CD8-positive, alpha-beta memory T cell (primary cell): ENCODE data around the gene NPTXR. TPM values are rescaled to one million over a fixed set of nuclear protein-coding genes. Genes with fewer than 3 reads are reported as not detected.

Source experiments
- CTCF ChIA-PET: fragments of 350-600 bp; sonication (Branson Sonifier 250); formaldehyde crosslinking; loops from one replicate; lab custom pipeline; 2021; ENCODE audit warnings: antibody characterized with exemption; lab: Charles Lee
- POLR2A ChIA-PET: fragments of 350-600 bp; sonication (Branson Sonifier 250); formaldehyde crosslinking; loops from one replicate; lab custom pipeline; 2021; ENCODE audit warnings: antibody characterized with exemption; lab: Charles Lee
- DNase-seq, 5 donors: peaks; one replicate each; pipeline versions ENCODE4 v3.0.0 to v3.0.0-alpha.2; 2020 to 2022; ENCODE audit warnings: mixed read lengths in 1 of 5
- H3K27ac ChIP-seq: one replicate; pipeline ENCODE4 v1.7.0; 2013; ENCODE audit warnings: low read depth, mild to moderate bottlenecking, low read length, moderate library complexity
- H3K27me3 ChIP-seq: 2 replicates; pipeline ENCODE4 v1.7.0; 2013; ENCODE audit warnings: low read length, mild to moderate bottlenecking; ENCODE audit not compliant: insufficient read depth, poor library complexity, severe bottlenecking
- H3K36me3 ChIP-seq: 2 replicates; pipeline ENCODE4 v1.7.0; 2013; ENCODE audit warnings: mild to moderate bottlenecking, low read length, moderate library complexity; ENCODE audit not compliant: insufficient read depth
- H3K4me1 ChIP-seq: 2 replicates; pipeline ENCODE4 v1.7.0; 2013; ENCODE audit warnings: mild to moderate bottlenecking, low read length, moderate library complexity; ENCODE audit not compliant: insufficient read depth
- H3K4me3 ChIP-seq: 2 replicates; pipeline ENCODE4 v1.7.0; 2013; ENCODE audit warnings: mild to moderate bottlenecking, low read length
- H3K9me3 ChIP-seq: 2 replicates; pipeline ENCODE4 v1.7.0; 2013; ENCODE audit warnings: mild to moderate bottlenecking, low read length
- H3K27ac Mint-ChIP-seq, 8 donors: one replicate each; pipeline ENCODE4 v1.8.0; 2020 to 2021; ENCODE audit warnings: mixed read lengths in 8 of 8, mild to moderate bottlenecking in 6 of 8, inconsistent platforms in 3 of 8, moderate library complexity in 3 of 8
- H3K27me3 Mint-ChIP-seq, 2 donors: one replicate each; pipeline ENCODE4 v1.8.0; 2020 to 2021; ENCODE audit warnings: mixed read lengths in 2 of 2, mild to moderate bottlenecking in 1 of 2, moderate library complexity in 1 of 2
- H3K36me3 Mint-ChIP-seq, 3 donors: one replicate each; pipeline ENCODE4 v1.8.0; 2020 to 2021; ENCODE audit warnings: mixed read lengths in 3 of 3, inconsistent platforms in 1 of 3, mild to moderate bottlenecking in 1 of 3
- H3K4me1 Mint-ChIP-seq, 3 donors: one replicate each; pipeline ENCODE4 v1.8.0; 2020 to 2021; ENCODE audit warnings: mixed read lengths in 3 of 3, inconsistent platforms in 1 of 3, mild to moderate bottlenecking in 1 of 3
- H3K4me3 Mint-ChIP-seq, 7 donors: one replicate each; pipeline ENCODE4 v1.8.0; 2020 to 2021; ENCODE audit warnings: mixed read lengths in 7 of 7, mild to moderate bottlenecking in 6 of 7, moderate library complexity in 4 of 7, inconsistent platforms in 2 of 7
- H3K9me3 Mint-ChIP-seq, 5 donors: one replicate each; pipeline ENCODE4 v1.8.0; 2020 to 2022; ENCODE audit warnings: mixed read lengths in 5 of 5, mild to moderate bottlenecking in 3 of 5, moderate library complexity in 2 of 5, inconsistent platforms in 1 of 5
- polyA plus RNA-seq: library from polyadenylated mRNA; unstranded; fragments of 300-500 nt; fragmentation: Illumina TruSeq; gene quantifications from one replicate; pipeline ENCODE4 v1.2.3, GENCODE V29; 2021
- total RNA-seq, 2 experiments: library from RNA; stranded (reverse); gene quantifications; one replicate each; pipeline ENCODE4 v1.2.3, GENCODE V29; 2021

The NPTXR gene
- total and polyA plus RNA-seq, 3 experiments from 2014 or later, result 1.0 to 6.3 (median 5.9) TPM

- Histone ChIP-seq H3K36me3 (no peaks in the 10 kb centered on the region), H3K4me3 (no peak overlapping the region), H3K27me3 (peaks cover 4% of the 10 kb centered on the region), H3K27ac (no peak overlapping the region), H3K4me1 (peaks cover 28% of the 10 kb centered on the region), H3K9me3 (no peaks in the 10 kb centered on the region)
- H3K27me3 Mint-ChIP-seq, result peaks cover 28 to 45% of the 10 kb centered on the region in 2 donors
- no peak for DNase-seq
- H3K4me3 Mint-ChIP-seq, result no peak overlapping the region
- ChIA-PET POLR2A (interaction anchor here (0.6 kb wide), 1 partner anchor 296 kb away, joined by 5 read pairs; no protein-coding TSS in a partner anchor), CTCF (no interaction called here)
- H3K27ac Mint-ChIP-seq, result peak overlapping the region in 1 of 8 donors; percentile 67
- H3K4me1 Mint-ChIP-seq, result peaks cover 23 to 30% (median 28%) of the 10 kb centered on the region in 3 donors
- H3K36me3 Mint-ChIP-seq, result peaks cover 0 to 6% (median 1%) of the 10 kb centered on the region in 3 donors
- H3K9me3 Mint-ChIP-seq, result peaks cover 0 to 3% (median 0%) of the 10 kb centered on the region in 5 donors
Observed at GRCh38 chr22:38796262-38796957, 47.4 kb downstream of the NPTXR start.

GRCh38 chr22:38795569-38795968 is 48.3 kb downstream of the NPTXR start:
- peaks cover 0 to 6% (median 1%) of the 10 kb centered on the region in 3 donors for H3K36me3 Mint-ChIP-seq
- no peaks in the 10 kb centered on the region for H3K36me3 ChIP-seq

DNA sequence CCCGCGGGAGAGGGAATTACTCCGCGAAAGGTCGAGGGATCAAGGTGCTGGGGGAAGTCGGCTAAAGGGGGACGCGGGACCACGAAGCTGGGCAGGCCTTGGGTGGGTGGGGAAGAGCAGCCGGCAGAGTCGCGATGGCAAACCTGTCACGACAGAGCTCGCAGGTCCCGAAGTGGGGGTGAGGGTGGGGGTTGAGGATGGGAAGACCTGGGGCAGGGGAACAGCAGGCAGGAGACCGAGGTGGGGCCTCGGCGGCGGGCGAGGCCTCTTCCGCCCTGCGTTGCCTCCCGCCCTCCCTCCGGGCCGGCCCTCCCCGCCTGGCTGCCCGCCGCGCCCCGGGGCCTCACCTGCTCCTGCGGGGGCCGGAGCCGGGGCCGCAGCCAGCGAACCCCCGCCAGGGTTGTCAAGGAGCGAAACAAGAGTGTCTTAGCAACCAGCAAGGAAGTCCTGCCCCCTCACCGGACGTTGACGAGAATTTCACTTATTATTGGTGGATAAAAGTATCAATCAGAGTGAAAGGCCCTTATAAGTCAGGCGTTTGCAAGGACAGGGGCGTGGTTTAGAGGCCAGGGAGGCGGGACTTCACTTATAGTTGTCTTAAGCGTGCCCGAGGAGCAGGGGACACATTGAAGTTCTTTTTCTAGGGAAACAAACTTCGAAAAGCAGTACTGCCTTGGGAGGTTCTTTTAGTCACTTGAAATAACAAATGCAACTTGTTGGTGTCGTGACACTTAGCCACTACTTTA is 49.9 kb downstream of the NPTXR start, which contains the start of gene DNAL4:
Gene DNAL4 (minus strand): TSS at position 423 of the 746 bp plus-strand sequence. CDS start 11,412 bp downstream, outside the sequence.
- Histone ChIP-seq H3K36me3 (no peaks in the 10 kb centered on the region), H3K27me3 (peaks cover 4% of the 10 kb centered on the region), H3K4me3 (peak within 1 kb of the TSS; percentile 44), H3K4me1 (peaks cover 26% of the 10 kb centered on the region), H3K27ac (peak within 1 kb of the TSS; percentile 76), H3K9me3 (no peaks in the 10 kb centered on the region)
- ChIA-PET POLR2A (interaction anchor here (0.6 kb wide), 1 partner anchor 353 kb away, joined by 4 read pairs; no protein-coding TSS in a partner anchor), CTCF (interaction anchor here (1.1 kb wide), 1 partner anchor 49 kb away, joined by 4 read pairs; the partner anchor contains the start of gene NPTXR)
- Mint-ChIP-seq H3K9me3 (peaks cover 0 to 2% (median 0%) of the 10 kb centered on the region in 5 donors), H3K27me3 (peaks cover 19 to 31% of the 10 kb centered on the region in 2 donors), H3K27ac (peak within 1 kb of the TSS; percentile 82 to 99 (median 93)), H3K4me3 (peak within 1 kb of the TSS; percentile 87 to 94 (median 90)), H3K4me1 (peaks cover 22 to 30% (median 28%) of the 10 kb centered on the region in 3 donors), H3K36me3 (peaks cover 0 to 8% (median 1%) of the 10 kb centered on the region in 3 donors)
- peak; percentile 82 to 96 (median 94) for DNase-seq

More at GRCh38 chr22:38795569-38795968, 48.3 kb downstream of the NPTXR start:
- peaks cover 23 to 30% (median 28%) of the 10 kb centered on the region in 3 donors for H3K4me1 Mint-ChIP-seq
- Histone ChIP-seq H3K4me3 (no peak overlapping the region), H3K4me1 (peaks cover 28% of the 10 kb centered on the region), H3K9me3 (no peaks in the 10 kb centered on the region), H3K27me3 (peaks cover 4% of the 10 kb centered on the region), H3K27ac (no peak overlapping the region)
- DNase-seq, result no peak
- ChIA-PET POLR2A (no interaction called here), CTCF (no interaction called here)
- H3K9me3 Mint-ChIP-seq, result peaks cover 0 to 3% (median 0%) of the 10 kb centered on the region in 5 donors
- H3K27me3 Mint-ChIP-seq, result peaks cover 26 to 38% of the 10 kb centered on the region in 2 donors
- H3K4me3 Mint-ChIP-seq, result peak overlapping the region in 2 of 7 donors; percentile 2 to 5
- peak overlapping the region in 3 of 8 donors; percentile 30 to 42 (median 35) for H3K27ac Mint-ChIP-seq

GRCh38 chr22:38793317-38793716 is 50.5 kb downstream of the NPTXR start:
- no peak for DNase-seq
- ChIA-PET POLR2A (no interaction called here), CTCF (no interaction called here)
- Mint-ChIP-seq H3K36me3 (peaks cover 0 to 10% (median under 1%) of the 10 kb centered on the region in 3 donors), H3K4me1 (peaks cover 17 to 25% (median 22%) of the 10 kb centered on the region in 3 donors), H3K4me3 (peak overlapping the region; percentile 87 to 94 (median 90)), H3K27ac (peak overlapping the region; percentile 75 to 99 (median 93)), H3K9me3 (no peaks in the 10 kb centered on the region), H3K27me3 (peaks cover 16 to 25% of the 10 kb centered on the region in 2 donors)
- Histone ChIP-seq H3K27ac (peak overlapping the region; percentile 76), H3K9me3 (no peaks in the 10 kb centered on the region), H3K4me3 (peak overlapping the region; percentile 44), H3K36me3 (no peaks in the 10 kb centered on the region), H3K27me3 (peaks cover 4% of the 10 kb centered on the region), H3K4me1 (peaks cover 21% of the 10 kb centered on the region)

GRCh38 chr22:38792833-38793232 is 51.0 kb downstream of the NPTXR start:
- Histone ChIP-seq H3K4me1 (peaks cover 16% of the 10 kb centered on the region), H3K4me3 (no peak overlapping the region), H3K9me3 (no peaks in the 10 kb centered on the region), H3K27me3 (peaks cover 4% of the 10 kb centered on the region), H3K36me3 (no peaks in the 10 kb centered on the region), H3K27ac (no peak overlapping the region)
- no peak for DNase-seq
- H3K4me1 Mint-ChIP-seq, result peaks cover 15 to 22% (median 21%) of the 10 kb centered on the region in 3 donors
- ChIA-PET CTCF (interaction anchor here (1.5 to 1.6 kb wide), 2 partner anchors 27 to 86 kb away, joined by 4 to 5 read pairs; no protein-coding TSS in a partner anchor), POLR2A (interaction anchor here (1.2 kb wide), 1 partner anchor 37 kb away, joined by 4 read pairs; no protein-coding TSS in a partner anchor)
- peaks cover 14 to 20% of the 10 kb centered on the region in 2 donors for H3K27me3 Mint-ChIP-seq
- H3K36me3 Mint-ChIP-seq, result peaks cover 0 to 12% (median 0%) of the 10 kb centered on the region in 3 donors
- no peaks in the 10 kb centered on the region for H3K9me3 Mint-ChIP-seq
- H3K4me3 Mint-ChIP-seq, result peak overlapping the region; percentile 87 to 94 (median 90)
- peak overlapping the region; percentile 75 to 99 (median 93) for H3K27ac Mint-ChIP-seq

DNA sequence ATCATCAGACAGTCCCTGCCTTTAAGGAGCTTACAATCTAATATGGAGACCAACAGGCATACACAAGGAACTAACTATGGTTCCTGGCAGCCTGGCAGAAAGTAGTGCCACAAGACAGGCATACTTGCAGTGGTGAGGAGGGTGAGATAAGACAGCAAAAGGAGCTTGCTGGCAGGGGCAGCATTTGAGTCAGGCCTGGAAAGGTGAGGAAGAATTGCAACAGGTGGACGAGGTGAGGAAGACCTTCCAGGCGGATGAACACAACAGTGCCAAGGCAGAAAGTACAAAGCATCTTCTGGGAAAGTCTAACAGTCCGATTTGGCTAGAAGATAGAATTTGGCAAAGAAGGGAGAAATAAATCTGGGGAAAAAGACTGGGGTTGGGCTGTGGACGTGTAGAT is 54.2 kb downstream of the NPTXR start:
- ChIA-PET POLR2A (no interaction called here), CTCF (no interaction called here)
- Mint-ChIP-seq H3K36me3 (peaks cover 0 to 20% (median 4%) of the 10 kb centered on the region in 3 donors), H3K4me3 (no peak overlapping the region), H3K4me1 (peaks cover 14 to 17% (median 16%) of the 10 kb centered on the region in 3 donors), H3K27ac (no peak overlapping the region), H3K27me3 (no peaks in the 10 kb centered on the region), H3K9me3 (no peaks in the 10 kb centered on the region)
- Histone ChIP-seq H3K9me3 (no peaks in the 10 kb centered on the region), H3K27me3 (no peaks in the 10 kb centered on the region), H3K36me3 (no peaks in the 10 kb centered on the region), H3K4me1 (peaks cover 12% of the 10 kb centered on the region), H3K27ac (no peak overlapping the region), H3K4me3 (no peak overlapping the region)
- DNase-seq, result no peak

- no peaks in the 10 kb centered on the region for H3K9me3 ChIP-seq
- Mint-ChIP-seq H3K27ac (peak overlapping the region in 1 of 8 donors; percentile 12), H3K4me3 (no peak overlapping the region), H3K36me3 (peaks cover 0 to 18% (median 4%) of the 10 kb centered on the region in 3 donors), H3K9me3 (no peaks in the 10 kb centered on the region), H3K27me3 (no peaks in the 10 kb centered on the region), H3K4me1 (peaks cover 7 to 9% (median 9%) of the 10 kb centered on the region in 3 donors)
- no peaks in the 10 kb centered on the region for H3K36me3 ChIP-seq
- no peak overlapping the region for H3K4me3 ChIP-seq
- H3K27me3 ChIP-seq, result no peaks in the 10 kb centered on the region
- POLR2A ChIA-PET, result no interaction called here
- H3K27ac ChIP-seq, result no peak overlapping the region
- CTCF ChIA-PET, result no interaction called here
- DNase-seq, result no peak
- H3K4me1 ChIP-seq, result peaks cover 6% of the 10 kb centered on the region
Observed at GRCh38 chr22:38788846-38789245, 55.0 kb downstream of the NPTXR start.
